ENCODE data around the gene MIDN.
"Not testable (repeated sequence)": the region's sequence is repeated elsewhere in the genome, so short reads cannot be mapped to it uniquely, and the experiment has no call there.

Gene MIDN

GRCh38 chr19:1246265-1247087 is 1.9 kb upstream of the MIDN start:
- not testable (repeated sequence) for DNase-seq

GRCh38 chr19:1247748-1248138 is 640 bp upstream of the MIDN start:
- DNase-seq, result no peak

GRCh38 chr19:1248786-1249297 is 459 bp downstream of the MIDN start:
- peak; percentile 84 for DNase-seq

GRCh38 chr19:1249298-1249989 is 1.1 kb downstream of the MIDN start:
- peak; percentile 89 for DNase-seq

- DNase-seq, result no peak
Observed at GRCh38 chr19:1249990-1250436, 1.6 kb downstream of the MIDN start.

- DNase-seq, result no peak
Observed at GRCh38 chr19:1250437-1251260, 2.3 kb downstream of the MIDN start.

GRCh38 chr19:1251330-1252220 is 3.2 kb downstream of the MIDN start:
- no peak for DNase-seq

GRCh38 chr19:1252221-1252820 is 3.9 kb downstream of the MIDN start:
- peak; percentile 43 for DNase-seq

GRCh38 chr19:1252821-1253513 is 4.6 kb downstream of the MIDN start:
- peak; percentile 94 for DNase-seq

- DNase-seq, result peak; percentile 54
Observed at GRCh38 chr19:1253514-1254080, 5.2 kb downstream of the MIDN start.

- DNase-seq, result no peak
Observed at GRCh38 chr19:1254081-1254527, 5.7 kb downstream of the MIDN start.

- DNase-seq, result no peak
Observed at GRCh38 chr19:1254530-1255185, 6.3 kb downstream of the MIDN start.

GRCh38 chr19:1255186-1256161 is 7.1 kb downstream of the MIDN start:
- DNase-seq, result no peak

GRCh38 chr19:1256646-1257474 is 8.5 kb downstream of the MIDN start:
- DNase-seq, result no peak

GRCh38 chr19:1257475-1258162 is 9.2 kb downstream of the MIDN start:
- DNase-seq, result no peak

- DNase-seq, result no peak
Observed at GRCh38 chr19:1258163-1258492, 9.7 kb downstream of the MIDN start.

- no peak for DNase-seq
Observed at GRCh38 chr19:1258707-1259205, 10.4 kb downstream of the MIDN start.

Data from amniotic stem cell (primary cell).